ENCODE results near the gene OSTF1. TPM values are rescaled to one million over a fixed set of nuclear protein-coding genes. Genes with fewer than 3 reads are reported as not detected.

The OSTF1 gene
- total RNA-seq, 1 donor, result 40.5 TPM

- Histone ChIP-seq H3K4me1 (ENCODE audit: insufficient read depth, low read length) (peaks cover 13% of the 10 kb centered on the region), H3K27me3 (ENCODE audit: insufficient read depth, low read length) (no peaks in the 10 kb centered on the region), H3K9me3 (ENCODE audit: low read depth, low read length) (no peaks in the 10 kb centered on the region), H3K4me3 (ENCODE audit: low read length) (no peak overlapping the region)
These were observed 40.2 kb downstream of the OSTF1 start for GRCh38 chr9:75128535-75128934.

- Histone ChIP-seq H3K9me3 (ENCODE audit: low read depth, low read length) (no peaks in the 10 kb centered on the region), H3K4me3 (ENCODE audit: low read length) (no peak overlapping the region), H3K27me3 (ENCODE audit: insufficient read depth, low read length) (no peaks in the 10 kb centered on the region), H3K4me1 (ENCODE audit: insufficient read depth, low read length) (peaks cover 10% of the 10 kb centered on the region)
These were observed 41.9 kb downstream of the OSTF1 start for GRCh38 chr9:75130172-75130571.

DNA sequence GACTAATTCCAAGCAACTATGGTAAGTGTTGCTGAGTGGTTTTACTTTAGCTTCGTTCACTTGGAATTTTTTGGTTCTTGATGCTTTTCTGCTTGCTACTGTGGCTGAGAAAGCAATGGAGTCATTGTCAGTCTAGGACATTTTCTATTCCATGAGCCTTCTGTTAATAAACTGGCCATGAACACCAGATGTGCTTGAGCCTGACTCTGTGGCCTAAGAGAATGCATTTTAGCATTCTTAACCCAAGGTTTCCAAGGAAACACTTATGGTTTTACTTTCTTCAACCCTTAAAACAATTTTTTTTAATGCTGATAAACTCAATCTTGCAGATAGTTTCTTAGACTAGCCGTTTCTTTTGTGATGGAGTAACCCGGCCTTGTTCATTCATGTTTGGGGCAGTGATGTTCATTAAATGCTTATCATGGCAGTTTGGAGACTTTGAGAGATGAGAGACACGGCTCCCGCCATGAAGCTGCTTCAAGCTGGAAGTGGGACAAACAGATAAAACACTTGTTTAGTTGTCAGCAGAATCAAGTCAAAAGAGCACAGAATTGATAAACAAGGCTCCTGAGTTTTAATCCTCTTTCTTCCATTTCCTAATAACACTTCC, 42.4 kb downstream of the OSTF1 start:
- no peak overlapping the region for H3K4me3 ChIP-seq (ENCODE audit: low read length)

GRCh38 chr9:75131700-75132099, 43.4 kb downstream of the OSTF1 start:
- no peaks in the 10 kb centered on the region for H3K27me3 ChIP-seq (ENCODE audit: insufficient read depth, low read length)
- H3K4me3 ChIP-seq (ENCODE audit: low read length), result no peak overlapping the region
- peaks cover 17% of the 10 kb centered on the region for H3K4me1 ChIP-seq (ENCODE audit: insufficient read depth, low read length)
- no peaks in the 10 kb centered on the region for H3K9me3 ChIP-seq (ENCODE audit: low read depth, low read length)

More for the DNA sequence above, 42.4 kb downstream of the OSTF1 start:
- H3K27me3 ChIP-seq (ENCODE audit: insufficient read depth, low read length), result no peaks in the 10 kb centered on the region
- H3K9me3 ChIP-seq (ENCODE audit: low read depth, low read length), result no peaks in the 10 kb centered on the region
- H3K4me1 ChIP-seq (ENCODE audit: insufficient read depth, low read length), result peaks cover 13% of the 10 kb centered on the region

DNA sequence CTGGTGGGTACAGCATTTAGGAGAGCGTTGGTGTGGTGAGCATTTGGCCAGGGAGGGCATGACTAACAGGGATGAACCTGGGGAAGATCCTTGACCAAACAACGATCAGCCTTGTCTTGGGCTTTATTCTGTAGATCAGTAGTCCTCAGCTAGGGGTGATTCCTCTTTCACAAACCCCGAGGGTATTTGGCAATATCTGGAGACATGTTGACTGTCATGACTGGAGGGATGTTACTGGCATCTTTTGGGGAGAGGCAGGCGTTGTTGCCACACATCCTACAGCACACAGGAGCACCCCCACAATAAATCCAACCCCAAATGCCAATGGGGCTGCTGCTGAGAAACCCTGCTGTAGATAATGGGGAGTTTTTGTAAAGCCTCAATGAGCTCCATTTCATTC, 43.9 kb downstream of the OSTF1 start:
- Histone ChIP-seq H3K4me3 (ENCODE audit: low read length) (no peak overlapping the region), H3K9me3 (ENCODE audit: low read depth, low read length) (no peaks in the 10 kb centered on the region), H3K4me1 (ENCODE audit: insufficient read depth, low read length) (peaks cover 19% of the 10 kb centered on the region), H3K27me3 (ENCODE audit: insufficient read depth, low read length) (no peaks in the 10 kb centered on the region)

- no peak overlapping the region for H3K4me3 ChIP-seq (ENCODE audit: low read length)
- no peaks in the 10 kb centered on the region for H3K9me3 ChIP-seq (ENCODE audit: low read depth, low read length)
- H3K4me1 ChIP-seq (ENCODE audit: insufficient read depth, low read length), result peaks cover 26% of the 10 kb centered on the region
- no peaks in the 10 kb centered on the region for H3K27me3 ChIP-seq (ENCODE audit: insufficient read depth, low read length)
These were observed 45.1 kb downstream of the OSTF1 start for GRCh38 chr9:75133396-75133795.

DNA sequence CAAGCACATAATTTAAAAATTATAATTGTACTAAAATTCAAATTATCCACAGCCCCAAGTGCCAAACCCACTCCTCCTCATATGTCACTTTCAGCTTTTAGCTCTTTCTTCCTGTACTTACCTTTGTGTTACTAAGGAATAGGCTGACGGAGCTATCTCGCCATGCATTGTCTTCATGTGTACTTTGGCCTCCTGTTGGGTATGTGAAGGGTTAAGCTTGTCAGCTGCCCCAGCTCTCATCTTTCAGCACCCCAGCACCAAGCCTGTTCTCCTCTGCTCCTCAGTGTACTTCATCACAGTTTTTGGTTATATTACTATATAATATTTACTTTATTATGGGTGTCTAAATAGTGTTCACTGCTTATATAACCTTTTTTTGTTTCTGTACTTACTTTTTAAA, 46.2 kb downstream of the OSTF1 start:
- Histone ChIP-seq H3K9me3 (ENCODE audit: low read depth, low read length) (no peaks in the 10 kb centered on the region), H3K4me3 (ENCODE audit: low read length) (no peak overlapping the region), H3K4me1 (ENCODE audit: insufficient read depth, low read length) (peaks cover 33% of the 10 kb centered on the region), H3K27me3 (ENCODE audit: insufficient read depth, low read length) (no peaks in the 10 kb centered on the region)

DNA sequence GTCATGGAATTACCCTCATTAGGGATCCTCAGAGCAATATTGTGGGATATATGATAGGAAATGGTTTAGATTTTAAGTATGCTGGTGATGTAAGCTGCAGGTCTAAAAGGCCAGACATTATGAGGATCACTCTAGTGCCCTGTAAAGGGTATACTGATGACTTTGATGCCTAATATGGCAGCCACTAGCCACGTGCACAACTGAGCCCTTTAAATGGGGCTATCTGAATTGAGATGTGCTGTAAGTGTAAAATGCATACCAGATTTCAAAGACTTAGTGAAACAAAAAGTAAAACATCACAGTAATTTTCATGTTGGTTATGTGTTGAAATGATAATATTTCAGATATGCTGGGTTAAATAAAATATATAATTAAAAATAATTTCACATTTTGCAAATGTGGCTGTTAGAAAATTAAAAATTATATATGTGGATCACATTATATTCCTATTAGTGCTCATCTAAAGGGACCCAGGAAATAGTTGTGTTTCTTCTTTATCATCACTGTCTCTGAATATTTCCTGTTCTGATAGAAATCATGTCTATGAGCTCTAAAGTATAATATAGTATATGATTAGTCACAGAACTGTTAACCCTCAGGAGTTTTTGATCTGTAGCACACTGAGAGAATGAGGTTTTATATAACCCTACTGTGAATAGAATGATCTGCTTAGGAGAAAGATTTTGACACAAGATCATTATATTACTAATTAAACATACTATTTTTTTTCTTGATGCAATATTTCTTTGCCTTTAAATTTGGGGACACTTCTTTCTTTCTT, 50.1 kb downstream of the OSTF1 start:
- Histone ChIP-seq H3K27me3 (ENCODE audit: insufficient read depth, low read length) (no peaks in the 10 kb centered on the region), H3K4me3 (ENCODE audit: low read length) (no peak overlapping the region), H3K9me3 (ENCODE audit: low read depth, low read length) (no peaks in the 10 kb centered on the region), H3K4me1 (ENCODE audit: insufficient read depth, low read length) (peaks cover 43% of the 10 kb centered on the region)

DNA sequence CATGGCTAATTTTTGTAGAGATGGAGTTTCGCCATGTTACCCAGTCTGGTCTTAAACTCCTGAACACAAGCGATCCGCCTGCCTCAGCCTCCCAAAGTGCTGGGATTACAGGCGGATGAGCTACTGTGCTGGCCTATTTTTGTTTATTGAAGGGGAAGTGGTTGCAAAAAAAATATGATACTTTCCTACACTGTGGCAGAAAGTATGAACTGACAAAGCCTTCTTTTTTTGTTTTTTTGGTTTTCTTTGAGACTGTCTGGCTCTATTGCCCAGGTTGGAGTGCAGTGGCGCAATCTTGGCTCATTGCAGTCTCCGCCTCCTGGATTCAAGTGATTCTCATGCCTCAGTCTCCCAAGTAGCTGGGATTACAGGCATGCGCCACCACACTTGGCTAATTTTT, 50.9 kb downstream of the OSTF1 start:
- Histone ChIP-seq H3K4me1 (ENCODE audit: insufficient read depth, low read length) (peaks cover 50% of the 10 kb centered on the region), H3K9me3 (ENCODE audit: low read depth, low read length) (no peaks in the 10 kb centered on the region), H3K4me3 (ENCODE audit: low read length) (no peak overlapping the region), H3K27me3 (ENCODE audit: insufficient read depth, low read length) (no peaks in the 10 kb centered on the region)

- peaks cover 5% of the 10 kb centered on the region for H3K9me3 ChIP-seq (ENCODE audit: low read depth, low read length)
- H3K4me3 ChIP-seq (ENCODE audit: low read length), result no peak overlapping the region
- peaks cover 51% of the 10 kb centered on the region for H3K4me1 ChIP-seq (ENCODE audit: insufficient read depth, low read length)
- no peaks in the 10 kb centered on the region for H3K27me3 ChIP-seq (ENCODE audit: insufficient read depth, low read length)
These were observed 51.9 kb downstream of the OSTF1 start for GRCh38 chr9:75140261-75140660.

- no peak overlapping the region for H3K4me3 ChIP-seq (ENCODE audit: low read length)
- H3K27me3 ChIP-seq (ENCODE audit: insufficient read depth, low read length), result no peaks in the 10 kb centered on the region
- H3K9me3 ChIP-seq (ENCODE audit: low read depth, low read length), result peaks cover 5% of the 10 kb centered on the region
- H3K4me1 ChIP-seq (ENCODE audit: insufficient read depth, low read length), result peaks cover 55% of the 10 kb centered on the region
These were observed 53.9 kb downstream of the OSTF1 start for GRCh38 chr9:75142202-75142601.

- H3K27me3 ChIP-seq (ENCODE audit: insufficient read depth, low read length), result no peaks in the 10 kb centered on the region
These were observed 57.9 kb downstream of the OSTF1 start for GRCh38 chr9:75146229-75146628.

GRCh38 chr9:75147638-75148037, 59.3 kb downstream of the OSTF1 start:
- no peak overlapping the region for H3K4me3 ChIP-seq (ENCODE audit: low read length)
- peaks cover 5% of the 10 kb centered on the region for H3K9me3 ChIP-seq (ENCODE audit: low read depth, low read length)
- peaks cover 73% of the 10 kb centered on the region for H3K4me1 ChIP-seq (ENCODE audit: insufficient read depth, low read length)
- H3K27me3 ChIP-seq (ENCODE audit: insufficient read depth, low read length), result no peaks in the 10 kb centered on the region

More at GRCh38 chr9:75146229-75146628, 57.9 kb downstream of the OSTF1 start:
- Histone ChIP-seq H3K4me1 (ENCODE audit: insufficient read depth, low read length) (peaks cover 74% of the 10 kb centered on the region), H3K4me3 (ENCODE audit: low read length) (no peak overlapping the region), H3K9me3 (ENCODE audit: low read depth, low read length) (peaks cover 5% of the 10 kb centered on the region)

GRCh38 chr9:75148561-75148960, 60.2 kb downstream of the OSTF1 start:
- H3K4me1 ChIP-seq (ENCODE audit: insufficient read depth, low read length), result peaks cover 72% of the 10 kb centered on the region

DNA sequence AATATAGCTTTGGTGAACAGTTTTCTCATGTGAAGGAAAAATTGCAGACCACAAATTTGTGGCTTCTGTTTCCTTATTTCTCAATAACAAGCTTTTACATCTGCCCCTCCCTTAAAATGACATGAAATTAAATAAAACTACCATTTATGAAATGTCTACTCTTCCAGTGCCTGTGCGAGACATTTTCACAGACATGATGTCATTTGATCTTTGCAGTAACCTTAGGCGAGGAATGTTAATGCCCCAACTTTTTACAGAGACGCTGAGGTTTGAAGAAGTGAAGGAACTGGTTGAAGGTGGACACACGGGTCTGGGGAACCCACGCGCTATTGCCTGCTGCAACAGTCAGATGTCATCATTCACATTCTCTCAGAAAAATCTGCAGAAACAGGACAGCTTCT, 61.5 kb downstream of the OSTF1 start:
- H3K4me3 ChIP-seq (ENCODE audit: low read length), result no peak overlapping the region
- H3K4me1 ChIP-seq (ENCODE audit: insufficient read depth, low read length), result peaks cover 65% of the 10 kb centered on the region
- no peaks in the 10 kb centered on the region for H3K27me3 ChIP-seq (ENCODE audit: insufficient read depth, low read length)
- peaks cover 2% of the 10 kb centered on the region for H3K9me3 ChIP-seq (ENCODE audit: low read depth, low read length)

More at GRCh38 chr9:75148561-75148960, 60.2 kb downstream of the OSTF1 start:
- no peaks in the 10 kb centered on the region for H3K27me3 ChIP-seq (ENCODE audit: insufficient read depth, low read length)
- H3K4me3 ChIP-seq (ENCODE audit: low read length), result no peak overlapping the region
- H3K9me3 ChIP-seq (ENCODE audit: low read depth, low read length), result peaks cover 5% of the 10 kb centered on the region

- Histone ChIP-seq H3K9me3 (ENCODE audit: low read depth, low read length) (no peaks in the 10 kb centered on the region), H3K4me1 (ENCODE audit: insufficient read depth, low read length) (peaks cover 65% of the 10 kb centered on the region), H3K4me3 (ENCODE audit: low read length) (no peak overlapping the region), H3K27me3 (ENCODE audit: insufficient read depth, low read length) (no peaks in the 10 kb centered on the region)
These were observed 62.2 kb downstream of the OSTF1 start for GRCh38 chr9:75150512-75150911.

Data from mononuclear cell (primary cell).